ENCODE results near the gene UBN1. TPM values are rescaled to one million over a fixed set of nuclear protein-coding genes. Genes with fewer than 3 reads are reported as not detected.

Gene UBN1
- total and polyA plus RNA-seq, 2 of the 13 experiments (the other 11 are each of a cell fraction or from before 2014, with no cell fraction given) = 10.6 to 23.5 TPM

DNA sequence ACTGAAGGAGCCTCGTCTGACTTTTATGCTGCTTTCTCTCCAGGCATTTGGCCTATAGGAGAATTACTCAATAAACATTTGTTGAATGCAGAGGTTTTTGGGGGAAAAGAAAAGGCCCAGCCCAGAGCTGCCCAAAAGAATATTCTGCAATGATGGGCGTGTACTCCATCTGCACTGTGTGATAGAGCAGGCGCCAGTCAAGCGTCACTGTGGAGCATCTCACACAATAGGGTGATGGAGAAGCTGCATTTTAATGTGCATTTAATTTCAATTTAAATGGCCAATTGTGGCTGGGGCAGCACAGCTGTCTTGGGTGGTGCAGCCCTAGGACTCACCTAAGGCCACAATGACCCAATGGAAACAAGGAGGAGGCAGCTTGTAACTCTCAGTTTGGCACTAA is 20.8 kb upstream of the UBN1 start:
- no peak overlapping the region for H2AFZ ChIP-seq (ENCODE audit: low read length)
- intact Hi-C loops (cut with micrococcal nuclease; ENCODE audit: unreplicated experiment) = no loop called here
- in situ Hi-C loops (cut with HindIII; ENCODE audit: extremely low pct_ligation_motif_present, low pct_unique_long_range_greater_than_20kb) = no loop called here
- no TSS peak for BruUV-seq (replicated peaks)
- DNase-seq (ENCODE audit: low spot score) (no peak), FAIRE-seq (no peak), ATAC-seq (no peak)
- 97% methylated on average over 4 of the region's 4 CpGs for WGBS (ENCODE audit: low lambda C conversion rate)
- no peaks in the 10 kb centered on the region for H3K79me2 ChIP-seq (ENCODE audit: insufficient read depth, low read length)
- H3K9me3 ChIP-seq (ENCODE audit: low read length) = no peaks in the 10 kb centered on the region
- no peaks in the 10 kb centered on the region for H3K27me3 ChIP-seq (ENCODE audit: control insufficient read depth in 1 of 2, insufficient read depth in 2 of 2, low read length in 2 of 2)
- H3K4me1 ChIP-seq (ENCODE audit: insufficient read depth, low read length) = no peaks in the 10 kb centered on the region
- peaks cover 36 to 81% of the 10 kb centered on the region in 2 experiments for H3K36me3 ChIP-seq (replicated peaks in 1 of 2; ENCODE audit: control insufficient read depth in 1 of 2, insufficient read depth in 2 of 2, low read length in 2 of 2)
- H3K9ac ChIP-seq (ENCODE audit: insufficient read depth, low read depth, low read length) = no peak overlapping the region
- no peak overlapping the region for H3K27ac ChIP-seq (ENCODE audit: extremely low read length, insufficient read depth, low read length)
- TF ChIP-seq, protein P1, sequence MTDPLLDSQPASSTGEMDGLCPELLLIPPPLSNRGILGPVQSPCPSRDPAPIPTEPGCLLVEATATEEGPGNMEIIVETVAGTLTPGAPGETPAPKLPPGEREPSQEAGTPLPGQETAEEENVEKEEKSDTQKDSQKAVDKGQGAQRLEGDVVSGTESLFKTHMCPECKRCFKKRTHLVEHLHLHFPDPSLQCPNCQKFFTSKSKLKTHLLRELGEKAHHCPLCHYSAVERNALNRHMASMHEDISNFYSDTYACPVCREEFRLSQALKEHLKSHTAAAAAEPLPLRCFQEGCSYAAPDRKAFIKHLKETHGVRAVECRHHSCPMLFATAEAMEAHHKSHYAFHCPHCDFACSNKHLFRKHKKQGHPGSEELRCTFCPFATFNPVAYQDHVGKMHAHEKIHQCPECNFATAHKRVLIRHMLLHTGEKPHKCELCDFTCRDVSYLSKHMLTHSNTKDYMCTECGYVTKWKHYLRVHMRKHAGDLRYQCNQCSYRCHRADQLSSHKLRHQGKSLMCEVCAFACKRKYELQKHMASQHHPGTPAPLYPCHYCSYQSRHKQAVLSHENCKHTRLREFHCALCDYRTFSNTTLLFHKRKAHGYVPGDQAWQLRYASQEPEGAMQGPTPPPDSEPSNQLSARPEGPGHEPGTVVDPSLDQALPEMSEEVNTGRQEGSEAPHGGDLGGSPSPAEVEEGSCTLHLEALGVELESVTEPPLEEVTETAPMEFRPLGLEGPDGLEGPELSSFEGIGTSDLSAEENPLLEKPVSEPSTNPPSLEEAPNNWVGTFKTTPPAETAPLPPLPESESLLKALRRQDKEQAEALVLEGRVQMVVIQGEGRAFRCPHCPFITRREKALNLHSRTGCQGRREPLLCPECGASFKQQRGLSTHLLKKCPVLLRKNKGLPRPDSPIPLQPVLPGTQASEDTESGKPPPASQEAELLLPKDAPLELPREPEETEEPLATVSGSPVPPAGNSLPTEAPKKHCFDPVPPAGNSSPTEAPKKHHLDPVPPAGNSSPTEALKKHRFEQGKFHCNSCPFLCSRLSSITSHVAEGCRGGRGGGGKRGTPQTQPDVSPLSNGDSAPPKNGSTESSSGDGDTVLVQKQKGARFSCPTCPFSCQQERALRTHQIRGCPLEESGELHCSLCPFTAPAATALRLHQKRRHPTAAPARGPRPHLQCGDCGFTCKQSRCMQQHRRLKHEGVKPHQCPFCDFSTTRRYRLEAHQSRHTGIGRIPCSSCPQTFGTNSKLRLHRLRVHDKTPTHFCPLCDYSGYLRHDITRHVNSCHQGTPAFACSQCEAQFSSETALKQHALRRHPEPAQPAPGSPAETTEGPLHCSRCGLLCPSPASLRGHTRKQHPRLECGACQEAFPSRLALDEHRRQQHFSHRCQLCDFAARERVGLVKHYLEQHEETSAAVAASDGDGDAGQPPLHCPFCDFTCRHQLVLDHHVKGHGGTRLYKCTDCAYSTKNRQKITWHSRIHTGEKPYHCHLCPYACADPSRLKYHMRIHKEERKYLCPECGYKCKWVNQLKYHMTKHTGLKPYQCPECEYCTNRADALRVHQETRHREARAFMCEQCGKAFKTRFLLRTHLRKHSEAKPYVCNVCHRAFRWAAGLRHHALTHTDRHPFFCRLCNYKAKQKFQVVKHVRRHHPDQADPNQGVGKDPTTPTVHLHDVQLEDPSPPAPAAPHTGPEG (CRISPR knock-in tag; IDR thresholded peaks at IDR 0.05) = no peak
- no peak for TF ChIP-seq ZFP62 (CRISPR knock-in tag; IDR thresholded peaks at IDR 0.05)
- TF ChIP-seq, protein P2, sequence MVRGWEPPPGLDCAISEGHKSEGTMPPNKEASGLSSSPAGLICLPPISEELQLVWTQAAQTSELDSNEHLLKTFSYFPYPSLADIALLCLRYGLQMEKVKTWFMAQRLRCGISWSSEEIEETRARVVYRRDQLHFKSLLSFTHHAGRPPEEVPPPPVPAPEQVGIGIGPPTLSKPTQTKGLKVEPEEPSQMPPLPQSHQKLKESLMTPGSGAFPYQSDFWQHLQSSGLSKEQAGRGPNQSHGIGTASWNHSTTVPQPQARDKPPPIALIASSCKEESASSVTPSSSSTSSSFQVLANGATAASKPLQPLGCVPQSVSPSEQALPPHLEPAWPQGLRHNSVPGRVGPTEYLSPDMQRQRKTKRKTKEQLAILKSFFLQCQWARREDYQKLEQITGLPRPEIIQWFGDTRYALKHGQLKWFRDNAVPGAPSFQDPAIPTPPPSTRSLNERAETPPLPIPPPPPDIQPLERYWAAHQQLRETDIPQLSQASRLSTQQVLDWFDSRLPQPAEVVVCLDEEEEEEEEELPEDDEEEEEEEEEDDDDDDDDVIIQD (CRISPR knock-in tag; IDR thresholded peaks at IDR 0.05; ENCODE audit: low read depth) = no peak
- no peak for TF ChIP-seq NCOA5 (CRISPR knock-in tag; IDR thresholded peaks at IDR 0.05)
- no peak for TF ChIP-seq ZNF709 (CRISPR knock-in tag; IDR thresholded peaks at IDR 0.05)
- ChIA-PET CTCF (ENCODE audit: low intra/inter-chr PET ratio, low total read pairs) (no interaction called here), POLR2A (no interaction called here)
- H3K4me3 ChIP-seq (replicated peaks in 1 of 3; ENCODE audit: insufficient read depth in 1 of 3, low read depth in 2 of 3, low read length in 3 of 3) = no peak overlapping the region
- no peak overlapping the region for H3K4me2 ChIP-seq (ENCODE audit: low read depth, low read length)
- H4K20me1 ChIP-seq (ENCODE audit: insufficient read depth, low read length) = no peaks in the 10 kb centered on the region

All from HepG2 (cell line).